C4-2B (cell line): Measurements from ENCODE around the gene NUDT4.

Source experiments
- CTCF ChIP-seq: fragments of 450-650 bp; conservative IDR thresholded peaks from 2 replicates; pipeline ENCODE4 v1.5.1; 2017; ENCODE audit warnings: mild to moderate bottlenecking
- ZFX ChIP-seq: fragments of 450-650 bp; IDR thresholded peaks from 2 replicates; pipeline ENCODE4 v1.6.1; 2017

- TF ChIP-seq CTCF, result no peak
- TF ChIP-seq ZFX, result no peak
Observed at GRCh38 chr12:93456077-93456476, 78.4 kb downstream of the NUDT4 start.
